Activated naive CD4-positive, alpha-beta T cell treated with anti-CD3 and anti-CD28 coated beads for 36 hours (primary cell): Measurements from ENCODE around the gene CACNA1E. TPM values are rescaled to one million over a fixed set of nuclear protein-coding genes. Genes with fewer than 3 reads are reported as not detected.

Experiments
- CTCF ChIA-PET: fragments of 350-600 bp; sonication (Branson Sonifier 250); formaldehyde crosslinking; loops from one replicate; lab custom pipeline; 2021; ENCODE audit warnings: antibody characterized with exemption; lab: Charles Lee
- DNase-seq: peaks from one replicate; pipeline ENCODE4 v3.0.0-alpha.2; 2020
- H3K27ac Mint-ChIP-seq: one replicate; pipeline ENCODE4 v1.8.0; 2021; ENCODE audit warnings: mild to moderate bottlenecking, mixed read lengths
- H3K27me3 Mint-ChIP-seq: one replicate; pipeline ENCODE4 v1.8.0; 2021; ENCODE audit warnings: low read depth, mixed read lengths
- H3K36me3 Mint-ChIP-seq: one replicate; pipeline ENCODE4 v1.8.0; 2021; ENCODE audit warnings: low read depth, mixed read lengths
- H3K4me1 Mint-ChIP-seq: one replicate; pipeline ENCODE4 v1.8.0; 2021; ENCODE audit warnings: low read depth, mixed read lengths
- H3K4me3 Mint-ChIP-seq: one replicate; pipeline ENCODE4 v1.8.0; 2021; ENCODE audit warnings: mild to moderate bottlenecking, moderate library complexity, mixed read lengths
- H3K9me3 Mint-ChIP-seq: one replicate; pipeline ENCODE4 v1.8.0; 2021; ENCODE audit warnings: mixed read lengths
- intact Hi-C: fragments of 100-400 bp; cut with micrococcal nuclease; formaldehyde crosslinking; loops from one replicate; pipeline ENCODE4 v1.15.1; 2023
- total RNA-seq, 2 experiments: library from RNA; stranded (reverse); gene quantifications; one replicate each; pipeline ENCODE4 v1.2.3, GENCODE V29; 2021

Gene CACNA1E
- total RNA-seq, 2 experiments from 2014 or later = not detected

GRCh38 chr1:181739214-181739613 lies 255.9 kb downstream of the CACNA1E start:
- no peak overlapping the region for H3K27ac Mint-ChIP-seq
- no peaks in the 10 kb centered on the region for H3K36me3 Mint-ChIP-seq
- CTCF ChIA-PET = no interaction called here
- no peaks in the 10 kb centered on the region for H3K9me3 Mint-ChIP-seq
- H3K4me3 Mint-ChIP-seq = no peak overlapping the region
- no peak for DNase-seq
- H3K4me1 Mint-ChIP-seq = no peaks in the 10 kb centered on the region
- intact Hi-C loops = loop anchor here (10.0 kb wide), 1 partner anchor 316 kb away; no protein-coding TSS in a partner anchor
- peaks cover 9% of the 10 kb centered on the region for H3K27me3 Mint-ChIP-seq

- Mint-ChIP-seq H3K4me1 (no peaks in the 10 kb centered on the region), H3K27ac (no peak overlapping the region), H3K9me3 (no peaks in the 10 kb centered on the region), H3K27me3 (no peaks in the 10 kb centered on the region), H3K36me3 (no peaks in the 10 kb centered on the region), H3K4me3 (no peak overlapping the region)
- intact Hi-C loops = no loop called here
- CTCF ChIA-PET = no interaction called here
- no peak for DNase-seq
Measured at GRCh38 chr1:181742426-181742825, 259.1 kb downstream of the CACNA1E start.

GRCh38 chr1:181743878-181744312 lies 260.6 kb downstream of the CACNA1E start:
- intact Hi-C loops = no loop called here
- Mint-ChIP-seq H3K4me1 (no peaks in the 10 kb centered on the region), H3K4me3 (no peak overlapping the region), H3K27ac (no peak overlapping the region), H3K9me3 (no peaks in the 10 kb centered on the region), H3K27me3 (no peaks in the 10 kb centered on the region), H3K36me3 (no peaks in the 10 kb centered on the region)
- no peak for DNase-seq
- CTCF ChIA-PET = no interaction called here

- Mint-ChIP-seq H3K36me3 (no peaks in the 10 kb centered on the region), H3K9me3 (no peaks in the 10 kb centered on the region), H3K27me3 (no peaks in the 10 kb centered on the region), H3K27ac (no peak overlapping the region), H3K4me1 (no peaks in the 10 kb centered on the region), H3K4me3 (no peak overlapping the region)
- CTCF ChIA-PET = no interaction called here
- no peak for DNase-seq
- intact Hi-C loops = no loop called here
Measured at GRCh38 chr1:181746224-181746623, 262.9 kb downstream of the CACNA1E start.

GRCh38 chr1:181748013-181748412 lies 264.7 kb downstream of the CACNA1E start:
- CTCF ChIA-PET = no interaction called here
- intact Hi-C loops = no loop called here
- no peaks in the 10 kb centered on the region for H3K27me3 Mint-ChIP-seq

GRCh38 chr1:181754103-181754502 lies 270.8 kb downstream of the CACNA1E start:
- CTCF ChIA-PET = no interaction called here
- H3K36me3 Mint-ChIP-seq = no peaks in the 10 kb centered on the region
- no peak for DNase-seq
- no peaks in the 10 kb centered on the region for H3K9me3 Mint-ChIP-seq
- no peak overlapping the region for H3K4me3 Mint-ChIP-seq
- H3K27ac Mint-ChIP-seq = no peak overlapping the region
- no peaks in the 10 kb centered on the region for H3K4me1 Mint-ChIP-seq
- peaks cover 6% of the 10 kb centered on the region for H3K27me3 Mint-ChIP-seq
- intact Hi-C loops = no loop called here

More at GRCh38 chr1:181748013-181748412, 264.7 kb downstream of the CACNA1E start:
- no peak for DNase-seq
- H3K36me3 Mint-ChIP-seq = no peaks in the 10 kb centered on the region
- H3K4me1 Mint-ChIP-seq = no peaks in the 10 kb centered on the region
- no peak overlapping the region for H3K4me3 Mint-ChIP-seq
- H3K27ac Mint-ChIP-seq = no peak overlapping the region
- H3K9me3 Mint-ChIP-seq = no peaks in the 10 kb centered on the region

- no peak overlapping the region for H3K27ac Mint-ChIP-seq
- intact Hi-C loops = no loop called here
- CTCF ChIA-PET = no interaction called here
- H3K4me1 Mint-ChIP-seq = no peaks in the 10 kb centered on the region
- DNase-seq = no peak
- H3K36me3 Mint-ChIP-seq = no peaks in the 10 kb centered on the region
- no peaks in the 10 kb centered on the region for H3K9me3 Mint-ChIP-seq
- peaks cover 10% of the 10 kb centered on the region for H3K27me3 Mint-ChIP-seq
- H3K4me3 Mint-ChIP-seq = no peak overlapping the region
Measured at GRCh38 chr1:181759481-181759880, 276.2 kb downstream of the CACNA1E start.

- Mint-ChIP-seq H3K36me3 (no peaks in the 10 kb centered on the region), H3K27ac (no peak overlapping the region), H3K27me3 (peaks cover 6% of the 10 kb centered on the region), H3K9me3 (no peaks in the 10 kb centered on the region), H3K4me3 (no peak overlapping the region), H3K4me1 (no peaks in the 10 kb centered on the region)
- no peak for DNase-seq
- CTCF ChIA-PET = interaction anchor here (0.6 kb wide), 1 partner anchor 165 kb away, joined by 3 read pairs; no protein-coding TSS in a partner anchor
- intact Hi-C loops = no loop called here
Measured at GRCh38 chr1:181763736-181764135, 280.4 kb downstream of the CACNA1E start.

GRCh38 chr1:181765451-181766026 lies 282.2 kb downstream of the CACNA1E start:
- no peak overlapping the region for H3K4me3 Mint-ChIP-seq
- H3K36me3 Mint-ChIP-seq = no peaks in the 10 kb centered on the region
- CTCF ChIA-PET = no interaction called here
- intact Hi-C loops = no loop called here
- H3K27me3 Mint-ChIP-seq = peaks cover 5% of the 10 kb centered on the region
- DNase-seq = no peak
- H3K27ac Mint-ChIP-seq = no peak overlapping the region
- H3K9me3 Mint-ChIP-seq = no peaks in the 10 kb centered on the region
- H3K4me1 Mint-ChIP-seq = no peaks in the 10 kb centered on the region

- H3K27me3 Mint-ChIP-seq = peaks cover 5% of the 10 kb centered on the region
- CTCF ChIA-PET = no interaction called here
- no peaks in the 10 kb centered on the region for H3K9me3 Mint-ChIP-seq
- DNase-seq = no peak
- H3K36me3 Mint-ChIP-seq = no peaks in the 10 kb centered on the region
- H3K4me3 Mint-ChIP-seq = no peak overlapping the region
- no peak overlapping the region for H3K27ac Mint-ChIP-seq
- intact Hi-C loops = no loop called here
- H3K4me1 Mint-ChIP-seq = no peaks in the 10 kb centered on the region
Measured at GRCh38 chr1:181767001-181767708, 283.8 kb downstream of the CACNA1E start.

- DNase-seq = no peak
- Mint-ChIP-seq H3K36me3 (no peaks in the 10 kb centered on the region), H3K4me3 (no peak overlapping the region), H3K27me3 (peaks cover 2% of the 10 kb centered on the region), H3K4me1 (no peaks in the 10 kb centered on the region), H3K9me3 (no peaks in the 10 kb centered on the region), H3K27ac (no peak overlapping the region)
- CTCF ChIA-PET = interaction anchor here (0.6 kb wide), 1 partner anchor 9 kb away, joined by 3 read pairs; no protein-coding TSS in a partner anchor
- intact Hi-C loops = no loop called here
Measured at GRCh38 chr1:181768211-181768929, 285.1 kb downstream of the CACNA1E start.

- no peak overlapping the region for H3K4me3 Mint-ChIP-seq
- CTCF ChIA-PET = interaction anchor here (0.6 kb wide), 1 partner anchor 8 kb away, joined by 3 read pairs; no protein-coding TSS in a partner anchor
- H3K27me3 Mint-ChIP-seq = peaks cover 2% of the 10 kb centered on the region
- no peak for DNase-seq
- H3K36me3 Mint-ChIP-seq = no peaks in the 10 kb centered on the region
- no peak overlapping the region for H3K27ac Mint-ChIP-seq
- no peaks in the 10 kb centered on the region for H3K9me3 Mint-ChIP-seq
- H3K4me1 Mint-ChIP-seq = no peaks in the 10 kb centered on the region
- intact Hi-C loops = no loop called here
Measured at GRCh38 chr1:181768930-181769280, 285.6 kb downstream of the CACNA1E start.
